GM11168 (cell line): ENCODE results near the gene CLIC3.

Source experiments
- in situ Hi-C: fragments of 300-500 bp; cut with MboI; formaldehyde crosslinking; loops from one replicate; pipeline ENCODE4 v1.12.0; 2022; ENCODE audit warnings: low sequenced_read_pairs; ENCODE audit not compliant: unreplicated experiment

Gene CLIC3

GRCh38 chr9:136945333-136946227 is 50.8 kb downstream of the CLIC3 start:
- in situ Hi-C loops, result no loop called here
